Rectal smooth muscle tissue (tissue), 1 donor: Measurements from ENCODE around the gene TPCN1.

ENCODE experiments used
- H3K27ac ChIP-seq: one replicate; pipeline ENCODE4 v1.7.0; 2013; ENCODE audit warnings: low read depth, low read length, inconsistent platforms
- H3K27me3 ChIP-seq: one replicate; pipeline ENCODE4 v1.7.0; 2013; ENCODE audit warnings: low read length; ENCODE audit not compliant: control insufficient read depth, insufficient read depth
- H3K36me3 ChIP-seq: one replicate; pipeline ENCODE4 v1.7.0; 2013; ENCODE audit warnings: low read length; ENCODE audit not compliant: control insufficient read depth, insufficient read depth
- H3K4me1 ChIP-seq: one replicate; pipeline ENCODE4 v1.7.0; 2013; ENCODE audit warnings: low read length; ENCODE audit not compliant: control insufficient read depth, insufficient read depth
- H3K4me3 ChIP-seq: one replicate; pipeline ENCODE4 v1.7.0; 2013; ENCODE audit warnings: low read length
- H3K9ac ChIP-seq: one replicate; pipeline ENCODE4 v1.7.0; 2013; ENCODE audit warnings: low read length

TPCN1 gene

DNA sequence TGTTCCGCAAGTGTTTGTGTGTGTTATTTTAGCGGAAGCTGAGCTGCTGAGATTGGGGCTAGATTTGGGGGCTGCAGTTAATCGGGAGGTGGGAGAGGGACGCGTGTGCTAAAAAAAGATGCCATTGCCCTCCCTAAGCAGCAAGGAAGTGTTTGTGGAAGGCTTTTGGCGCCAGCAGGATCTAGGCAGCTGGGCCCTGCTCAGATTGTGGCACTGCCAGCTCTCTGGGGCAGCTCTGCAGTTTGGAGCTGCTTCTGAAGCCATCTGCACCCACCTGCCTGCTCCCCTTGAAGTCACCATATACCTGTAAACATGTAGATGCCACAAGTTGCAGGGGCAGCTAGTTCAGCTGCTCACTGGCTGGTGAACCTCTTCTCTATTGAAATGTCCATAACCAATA is 28.8 kb downstream of the TPCN1 start:
- Histone ChIP-seq H3K9ac (no peak overlapping the region), H3K36me3 (peaks cover 11% of the 10 kb centered on the region), H3K4me3 (no peak overlapping the region), H3K27ac (no peak overlapping the region), H3K27me3 (no peaks in the 10 kb centered on the region), H3K4me1 (peaks cover 12% of the 10 kb centered on the region)

DNA sequence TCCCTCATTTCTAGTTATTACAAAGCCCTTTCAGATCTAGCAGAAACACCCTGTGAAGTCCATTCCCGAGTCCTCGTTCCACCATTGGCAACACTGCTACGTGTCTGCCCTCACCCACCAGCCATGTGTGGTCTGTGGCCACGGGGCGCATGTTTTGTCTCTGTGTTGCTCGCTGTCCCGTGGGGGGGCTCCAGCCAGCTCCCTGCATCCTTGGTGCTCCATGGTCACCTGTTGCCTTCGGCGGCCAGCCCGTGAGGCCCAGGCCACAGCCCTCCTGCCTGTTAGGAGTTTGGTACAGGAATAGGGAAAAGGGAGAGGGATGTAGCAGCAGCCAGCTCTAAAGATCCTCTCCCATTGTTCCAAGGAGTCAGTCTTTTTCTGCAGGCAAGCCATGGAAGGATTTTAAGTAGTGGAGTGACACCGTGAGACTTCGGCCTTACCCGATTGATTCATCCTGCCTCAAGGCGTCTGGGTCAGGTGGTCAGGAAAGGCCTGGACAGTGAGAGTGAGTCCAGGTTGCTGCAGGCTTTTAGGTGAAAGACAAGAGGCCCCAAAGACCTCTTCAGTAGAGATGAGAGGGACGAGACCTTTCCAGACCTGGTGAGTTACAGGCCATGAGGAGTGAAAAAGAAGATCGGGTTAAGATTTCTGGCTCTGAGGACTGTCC is 30.3 kb downstream of the TPCN1 start:
- H3K4me3 ChIP-seq: no peak overlapping the region
- no peaks in the 10 kb centered on the region for H3K27me3 ChIP-seq
- peaks cover 5% of the 10 kb centered on the region for H3K4me1 ChIP-seq
- peaks cover 11% of the 10 kb centered on the region for H3K36me3 ChIP-seq
- no peak overlapping the region for H3K9ac ChIP-seq
- no peak overlapping the region for H3K27ac ChIP-seq

DNA sequence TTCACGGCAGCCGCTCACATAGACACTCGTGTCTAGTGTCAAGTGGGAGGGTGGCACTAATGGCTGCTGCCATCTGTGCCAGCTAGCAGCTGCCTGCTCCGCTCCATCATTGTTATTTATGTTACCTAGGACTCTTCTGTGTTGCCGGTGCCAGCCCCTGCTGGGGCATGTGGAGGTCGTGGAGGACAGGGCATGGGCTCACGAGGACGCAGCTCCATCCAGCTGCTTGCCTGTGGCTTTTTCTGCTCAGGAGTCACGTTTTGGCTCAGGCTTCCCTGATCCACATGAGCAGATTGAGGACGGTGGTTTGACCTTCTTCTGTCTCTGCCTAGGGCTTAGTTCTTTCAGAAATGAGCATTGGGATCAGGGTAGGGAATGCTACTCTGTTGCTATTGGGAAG is 31.2 kb downstream of the TPCN1 start:
- H3K27ac ChIP-seq: no peak overlapping the region

DNA sequence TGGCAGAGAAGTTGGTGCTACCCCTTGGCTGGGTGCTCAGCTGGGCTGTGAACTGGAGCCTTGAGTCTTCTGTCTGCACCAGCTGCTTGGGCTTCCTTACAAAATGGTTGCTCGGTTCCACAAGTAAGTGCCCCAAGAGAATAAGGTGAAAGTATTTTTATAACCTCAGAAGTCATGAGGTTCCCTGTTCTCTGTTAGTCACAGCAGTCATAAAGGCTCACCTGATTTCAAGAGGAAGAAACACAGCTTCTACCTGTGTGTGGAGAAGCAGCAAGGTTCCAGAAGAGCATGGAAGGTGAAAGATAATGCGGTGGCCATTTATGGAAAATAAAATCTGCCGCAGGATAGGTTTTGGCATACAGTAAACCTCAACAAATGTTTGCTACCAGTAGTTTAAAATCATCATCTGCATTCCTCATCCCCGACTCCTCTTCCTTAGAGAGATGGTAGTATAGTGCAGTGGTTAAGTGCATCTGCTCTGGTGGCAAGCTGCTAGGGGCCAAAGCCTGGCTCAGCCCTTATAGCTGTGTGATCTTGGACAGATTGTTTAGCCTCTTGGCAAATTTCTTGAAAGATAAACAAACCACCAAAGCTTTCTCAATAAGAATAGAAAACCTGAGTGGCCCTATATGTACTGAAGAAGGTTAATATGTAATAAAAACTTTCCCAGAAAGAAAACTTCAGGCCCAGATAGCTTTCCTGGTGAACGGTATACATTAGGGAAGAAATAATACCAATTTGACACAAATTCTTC is 32.4 kb downstream of the TPCN1 start:
- Histone ChIP-seq H3K27ac (no peak overlapping the region), H3K4me3 (no peak overlapping the region), H3K27me3 (no peaks in the 10 kb centered on the region), H3K9ac (no peak overlapping the region), H3K4me1 (no peaks in the 10 kb centered on the region), H3K36me3 (peaks cover 6% of the 10 kb centered on the region)

More for the DNA sequence above, 31.2 kb downstream of the TPCN1 start:
- Histone ChIP-seq H3K4me1 (no peaks in the 10 kb centered on the region), H3K4me3 (no peak overlapping the region), H3K27me3 (no peaks in the 10 kb centered on the region), H3K36me3 (peaks cover 9% of the 10 kb centered on the region), H3K9ac (no peak overlapping the region)

DNA sequence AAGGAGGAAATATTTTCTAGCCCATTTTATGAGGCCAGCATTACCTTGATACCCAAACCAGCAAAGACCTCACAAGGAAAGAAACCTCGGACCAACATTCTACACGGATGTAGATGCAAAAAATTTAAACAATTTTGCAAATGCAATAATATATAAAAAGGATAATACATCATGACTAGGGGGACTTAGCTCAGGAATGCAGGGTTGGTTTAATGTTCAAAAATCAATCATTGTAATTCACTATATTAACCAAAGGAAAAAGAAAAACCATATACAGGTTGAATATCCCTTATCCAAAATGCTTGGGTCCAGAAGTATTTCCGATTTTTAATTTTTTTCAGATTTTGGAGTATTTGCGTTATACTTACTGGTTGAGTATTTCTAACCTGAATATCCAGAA is 33.0 kb downstream of the TPCN1 start:
- Histone ChIP-seq H3K27me3 (no peaks in the 10 kb centered on the region), H3K4me3 (no peak overlapping the region), H3K27ac (no peak overlapping the region), H3K4me1 (no peaks in the 10 kb centered on the region), H3K9ac (no peak overlapping the region), H3K36me3 (peaks cover 6% of the 10 kb centered on the region)

DNA sequence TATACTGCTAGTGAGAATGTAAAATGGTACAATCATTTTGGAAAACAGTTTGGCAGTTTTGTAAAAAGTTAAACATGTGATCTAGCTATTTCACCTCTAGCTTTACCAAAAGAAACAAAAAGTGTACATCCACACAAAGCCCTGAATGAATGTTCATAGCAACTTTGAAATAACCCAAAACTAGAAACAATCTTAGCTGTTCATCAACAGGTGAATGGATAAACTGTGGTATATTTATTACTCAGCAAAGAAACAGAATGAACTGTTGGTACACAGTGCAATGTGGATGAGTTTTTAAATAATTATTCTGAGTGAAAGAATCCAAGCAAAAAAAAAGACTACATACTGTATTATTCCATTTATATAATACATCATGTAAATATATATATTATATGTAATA is 36.3 kb downstream of the TPCN1 start:
- Histone ChIP-seq H3K9ac (no peak overlapping the region), H3K36me3 (no peaks in the 10 kb centered on the region), H3K27me3 (no peaks in the 10 kb centered on the region), H3K27ac (no peak overlapping the region), H3K4me1 (peaks cover 4% of the 10 kb centered on the region), H3K4me3 (no peak overlapping the region)

DNA sequence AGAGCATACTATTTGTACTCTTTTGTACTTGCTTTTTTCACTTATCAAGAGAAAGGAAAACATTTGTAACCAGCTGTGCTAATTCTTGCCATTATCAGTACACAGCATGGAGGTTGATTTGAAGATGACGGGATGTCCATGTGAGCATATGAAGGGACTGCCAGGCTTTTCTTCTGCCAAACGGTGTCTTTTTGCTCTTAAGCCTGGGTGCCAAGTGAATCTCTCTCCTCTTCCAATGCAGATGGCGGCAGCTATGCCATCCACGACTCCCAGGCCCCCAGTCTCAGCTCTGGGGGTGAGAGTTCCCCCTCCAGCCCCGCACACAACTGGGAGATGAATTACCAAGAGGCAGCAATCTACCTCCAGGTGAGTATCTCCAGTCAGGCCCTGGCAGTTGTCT is 38.9 kb downstream of the TPCN1 start:
- Histone ChIP-seq H3K36me3 (no peaks in the 10 kb centered on the region), H3K4me1 (peaks cover 4% of the 10 kb centered on the region), H3K27ac (peak overlapping the region; percentile 3), H3K27me3 (no peaks in the 10 kb centered on the region), H3K4me3 (no peak overlapping the region), H3K9ac (no peak overlapping the region)

DNA sequence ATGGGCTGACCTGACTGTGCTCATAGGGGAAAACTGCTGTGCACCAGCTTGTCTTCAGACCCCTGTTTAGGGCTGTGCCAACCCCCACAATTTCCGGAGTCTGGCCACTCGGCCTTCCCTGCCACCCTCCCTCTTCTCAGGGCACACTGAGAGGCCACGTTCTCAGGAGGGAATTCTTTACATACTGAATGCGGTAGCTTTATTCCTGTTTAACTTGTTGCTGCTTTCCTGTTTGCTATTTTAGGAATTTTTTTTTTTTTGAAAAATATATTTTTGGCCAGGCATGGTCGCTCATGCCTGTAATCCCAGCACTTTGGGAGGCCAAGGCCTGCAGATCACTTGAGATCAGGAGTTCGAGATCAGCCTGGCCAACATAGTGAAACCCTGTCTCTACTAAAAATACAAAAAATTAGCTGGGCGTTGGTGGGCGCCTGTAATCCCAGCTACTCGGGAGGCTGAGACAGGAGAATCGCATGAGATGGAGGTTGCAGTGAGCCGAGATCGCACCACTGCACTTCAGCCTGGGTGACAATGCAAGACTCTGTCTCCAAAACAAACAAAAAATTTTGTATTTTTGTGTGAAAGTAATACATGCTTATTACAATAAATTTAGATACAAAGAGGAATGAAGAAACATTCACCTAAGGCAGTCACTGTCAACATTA is 39.5 kb downstream of the TPCN1 start:
- Histone ChIP-seq H3K4me3 (no peak overlapping the region), H3K27me3 (no peaks in the 10 kb centered on the region), H3K9ac (no peak overlapping the region), H3K4me1 (peaks cover 4% of the 10 kb centered on the region), H3K36me3 (no peaks in the 10 kb centered on the region), H3K27ac (peak overlapping the region; percentile 3)

DNA sequence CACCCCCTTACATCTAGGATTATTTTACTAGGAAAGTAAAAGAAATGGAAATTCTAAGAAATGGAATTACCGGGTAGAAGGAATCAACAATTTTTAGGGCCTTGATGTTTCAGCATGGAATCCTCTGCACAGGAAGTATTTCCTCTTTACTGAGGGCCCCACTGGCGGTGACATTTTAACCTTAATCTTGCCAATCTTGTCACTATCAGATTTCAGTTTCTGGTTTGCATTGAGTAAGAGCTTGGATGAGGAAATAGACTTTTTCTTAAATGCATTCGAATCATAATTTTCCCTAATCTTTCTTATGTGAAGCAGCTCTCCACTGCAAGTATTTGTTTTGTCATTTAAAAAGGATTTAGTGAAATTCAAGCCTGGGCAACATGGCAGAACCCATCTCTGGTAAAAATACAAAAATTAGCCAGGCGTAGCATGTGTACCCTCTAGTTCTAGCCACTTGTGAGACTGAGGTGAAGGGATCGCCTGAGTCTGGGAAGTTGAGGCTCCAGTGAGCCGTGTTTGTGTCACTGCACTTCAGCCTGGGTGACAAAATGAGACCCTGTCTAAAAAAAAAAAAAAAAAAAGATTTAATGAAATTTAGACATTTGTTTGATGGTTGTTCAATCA is 40.7 kb downstream of the TPCN1 start:
- Histone ChIP-seq H3K36me3 (no peaks in the 10 kb centered on the region), H3K27ac (no peak overlapping the region), H3K4me1 (peaks cover 4% of the 10 kb centered on the region), H3K4me3 (no peak overlapping the region), H3K9ac (no peak overlapping the region), H3K27me3 (no peaks in the 10 kb centered on the region)

DNA sequence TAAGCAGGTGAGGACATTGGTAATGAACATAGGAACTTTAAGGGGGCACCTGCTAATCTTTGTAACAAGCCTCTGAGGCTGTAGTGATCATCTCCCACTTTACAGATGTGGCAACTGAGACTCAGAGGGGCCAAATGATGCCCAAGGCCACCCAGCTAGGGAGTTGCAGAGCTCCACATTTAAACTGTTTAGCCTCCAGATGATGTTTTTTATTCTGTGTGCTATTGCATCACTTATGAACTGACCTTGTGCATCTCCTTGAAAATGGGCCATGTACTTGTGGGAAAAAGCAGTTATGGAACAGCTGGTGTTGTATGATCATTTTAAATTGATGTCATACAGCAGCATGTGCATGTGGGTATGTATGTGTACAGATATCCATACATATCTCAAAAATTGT is 41.4 kb downstream of the TPCN1 start:
- peaks cover 2% of the 10 kb centered on the region for H3K36me3 ChIP-seq
- peaks cover 4% of the 10 kb centered on the region for H3K4me1 ChIP-seq
- no peaks in the 10 kb centered on the region for H3K27me3 ChIP-seq
- no peak overlapping the region for H3K9ac ChIP-seq
- no peak overlapping the region for H3K4me3 ChIP-seq
- no peak overlapping the region for H3K27ac ChIP-seq

DNA sequence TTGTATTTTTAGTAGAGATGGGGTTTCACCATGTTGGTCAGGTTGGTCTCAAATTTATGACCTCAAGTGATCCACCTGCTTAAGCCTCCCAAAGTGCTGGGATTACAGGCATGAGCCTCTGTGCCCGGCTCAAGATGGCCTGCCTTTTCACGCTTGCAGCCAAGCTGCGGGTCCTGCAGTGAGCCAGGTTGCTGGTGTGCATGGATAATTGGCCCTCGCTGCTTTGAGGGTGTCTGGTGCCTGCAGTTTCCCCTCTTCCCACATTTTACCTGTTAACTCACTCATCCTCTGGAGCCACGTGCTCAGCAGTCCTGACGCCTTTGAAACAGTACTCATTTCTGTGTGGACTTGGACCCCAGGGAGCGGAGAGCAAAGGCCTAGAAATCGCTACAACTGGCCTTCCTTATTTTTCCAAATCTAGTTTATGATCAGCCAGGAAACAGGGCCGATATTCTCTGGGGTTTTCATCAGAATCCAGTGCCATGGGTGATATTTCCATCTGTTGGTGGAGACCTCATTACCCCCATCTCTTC is 42.2 kb downstream of the TPCN1 start:
- Histone ChIP-seq H3K9ac (no peak overlapping the region), H3K36me3 (peaks cover 9% of the 10 kb centered on the region), H3K4me3 (no peak overlapping the region), H3K27me3 (no peaks in the 10 kb centered on the region), H3K4me1 (peaks cover 4% of the 10 kb centered on the region), H3K27ac (no peak overlapping the region)
